ENCODE measurements around the gene EDRF1.

- TF ChIP-seq CTCF (conservative IDR thresholded peaks at IDR 0.05 in 1 of 2, IDR thresholded peaks at IDR 0.05 in 1 of 2; ENCODE audit: extremely low read depth in 1 of 2, insufficient read depth in 1 of 2, low read depth in 1 of 2, low read length in 2 of 2) (no peak), EZH2 (IDR thresholded peaks at IDR 0.05; ENCODE audit: borderline replicate concordance, low read length) (no peak)
Observed at GRCh38 chr10:125772864-125773180, 53.3 kb downstream of the EDRF1 start.
